ENCODE measurements around the gene CDK18.

The CDK18 gene

DNA sequence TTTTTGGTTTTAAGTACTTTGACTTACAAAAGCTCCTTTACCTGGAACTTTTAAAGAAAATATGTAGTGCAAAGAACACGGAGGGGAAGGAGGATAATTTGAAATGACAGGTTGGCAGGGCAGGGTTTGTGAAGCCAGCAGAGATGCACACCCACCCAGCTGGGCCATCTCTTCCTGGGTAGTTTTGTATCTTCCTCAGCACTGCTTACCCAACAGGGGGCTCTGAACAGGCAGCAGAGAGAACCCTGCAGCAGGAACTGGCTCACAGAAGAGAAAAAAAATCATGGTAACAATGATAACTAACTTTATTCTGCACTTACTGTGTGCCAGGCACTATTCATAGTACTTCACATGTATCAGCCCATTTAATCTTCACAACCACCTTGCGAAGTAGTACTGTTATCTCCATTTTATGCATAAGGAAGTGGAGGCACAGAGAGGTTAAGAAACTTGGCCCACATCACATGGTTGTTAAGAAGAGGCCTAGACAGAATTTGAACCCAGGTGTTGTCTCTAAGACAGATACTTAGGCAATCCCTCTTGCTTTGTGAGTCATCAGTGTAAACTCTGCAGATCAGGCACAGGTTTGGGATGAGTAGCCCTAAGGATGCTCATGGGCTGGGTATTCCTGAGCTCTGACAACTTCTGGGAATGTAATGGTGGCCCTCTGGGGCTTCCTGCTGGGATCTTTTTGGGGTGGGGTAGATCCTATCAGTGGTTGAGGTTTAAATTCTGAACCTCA lies 66.5 kb downstream of the CDK18 start:
- DNase-seq = no peak

GRCh38 chr1:205571747-205572146 lies 67.3 kb downstream of the CDK18 start:
- no peak for DNase-seq

DNA sequence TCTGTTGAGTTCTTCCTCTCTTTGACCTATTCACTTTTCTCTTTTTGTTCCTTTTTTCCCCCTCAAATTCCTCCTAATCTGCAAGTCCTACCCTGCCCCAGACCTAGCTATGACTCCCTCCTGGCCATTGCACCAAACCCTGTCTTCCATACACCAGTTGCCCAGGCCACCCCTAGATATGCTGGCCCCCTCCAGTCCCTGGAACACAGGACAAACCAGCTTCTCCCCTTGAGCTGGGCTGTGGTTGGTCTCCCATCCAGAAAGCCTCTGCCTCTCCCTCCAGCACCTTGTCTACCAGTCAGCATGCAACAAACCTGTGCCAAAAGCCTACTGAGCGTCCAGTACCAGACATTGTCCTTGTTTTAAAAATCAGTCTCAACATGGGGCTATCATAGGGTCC lies 68.0 kb downstream of the CDK18 start:
- no peak for DNase-seq

GRCh38 chr1:205575294-205575885 lies 70.9 kb downstream of the CDK18 start:
- no peak for DNase-seq

- DNase-seq = no peak
These were observed 71.5 kb downstream of the CDK18 start for GRCh38 chr1:205576011-205576410.

- DNase-seq = no peak
These were observed 72.6 kb downstream of the CDK18 start for GRCh38 chr1:205576805-205577761.

DNA sequence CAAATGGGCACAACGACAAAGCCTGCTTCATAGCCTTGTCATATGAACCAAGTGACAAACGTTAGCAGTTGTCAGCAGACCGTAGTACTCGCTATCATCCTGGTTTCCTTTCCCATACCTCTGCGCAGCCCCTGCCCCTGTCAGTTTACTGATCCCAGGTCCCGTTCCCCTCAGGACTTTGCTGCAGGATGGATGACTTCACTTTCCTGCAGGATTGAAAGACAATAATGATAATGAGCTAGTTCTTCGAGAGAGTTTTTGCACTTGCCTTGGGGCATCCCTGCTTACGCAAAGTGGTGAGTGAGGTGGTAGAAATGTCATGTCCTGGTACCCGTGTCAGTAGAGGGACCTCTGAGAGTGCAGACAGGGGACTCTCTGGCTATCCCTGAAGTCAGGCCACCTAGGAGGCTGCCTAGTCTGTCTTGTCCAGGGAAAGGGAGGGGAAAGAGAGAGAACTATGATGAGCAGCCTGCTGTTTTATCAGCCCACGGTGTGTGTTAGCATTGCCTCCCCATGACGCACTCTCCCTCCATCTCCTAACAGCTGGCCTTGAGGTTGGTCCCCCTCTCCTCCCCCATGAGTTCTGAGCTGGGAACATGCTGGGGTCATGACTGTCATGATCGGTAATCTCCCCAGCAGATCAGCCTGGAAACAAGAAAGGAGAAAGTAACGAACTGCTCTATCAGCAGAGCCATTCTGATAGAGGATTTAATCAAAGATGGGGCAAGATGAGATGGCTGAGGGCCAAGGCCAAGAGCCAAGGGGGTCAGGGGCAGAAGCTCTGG lies 73.6 kb downstream of the CDK18 start:
- no peak for DNase-seq

DNA sequence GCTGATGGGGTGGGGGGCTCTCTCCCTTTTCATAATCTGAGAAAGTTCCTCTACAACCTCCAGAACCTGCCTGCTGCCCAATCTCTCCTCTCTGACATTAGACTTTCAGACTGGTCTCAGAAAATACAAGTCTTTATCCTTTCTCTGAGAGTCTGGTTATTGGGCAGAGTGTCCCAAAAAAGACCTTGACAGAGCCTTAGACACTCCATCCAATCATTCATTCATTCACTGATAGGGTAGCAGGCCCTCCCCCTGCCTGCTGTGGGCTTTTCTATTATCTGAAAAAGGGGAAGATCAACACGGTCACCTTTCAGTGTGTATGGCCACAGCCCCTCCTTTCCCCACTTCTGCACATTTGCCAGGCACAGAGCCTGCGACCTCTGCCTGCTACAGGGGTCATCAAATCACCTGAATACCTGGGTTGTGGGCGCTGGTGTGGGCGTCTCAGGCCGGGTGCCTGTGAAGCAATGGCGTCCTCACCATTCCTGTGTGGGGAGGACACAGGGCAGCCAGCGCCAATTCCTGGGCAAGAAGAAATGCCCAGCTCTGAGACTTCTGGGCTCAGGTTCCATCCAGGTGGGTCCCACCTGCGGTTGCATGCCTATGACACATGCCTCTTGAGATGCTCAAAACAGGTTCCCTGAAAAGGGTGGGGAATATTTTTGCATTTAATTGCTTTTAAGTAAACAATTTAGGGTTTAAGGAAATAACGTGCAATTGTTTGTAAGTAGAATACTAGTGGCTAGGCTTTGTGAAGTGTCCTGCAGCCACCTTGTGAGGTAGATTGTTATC lies 74.5 kb downstream of the CDK18 start:
- DNase-seq = no peak

- no peak for DNase-seq
These were observed 75.2 kb downstream of the CDK18 start for GRCh38 chr1:205579711-205580110.

GRCh38 chr1:205580140-205580922 lies 75.9 kb downstream of the CDK18 start:
- no peak for DNase-seq

- no peak for DNase-seq
These were observed 76.4 kb downstream of the CDK18 start for GRCh38 chr1:205580923-205581180.

DNA sequence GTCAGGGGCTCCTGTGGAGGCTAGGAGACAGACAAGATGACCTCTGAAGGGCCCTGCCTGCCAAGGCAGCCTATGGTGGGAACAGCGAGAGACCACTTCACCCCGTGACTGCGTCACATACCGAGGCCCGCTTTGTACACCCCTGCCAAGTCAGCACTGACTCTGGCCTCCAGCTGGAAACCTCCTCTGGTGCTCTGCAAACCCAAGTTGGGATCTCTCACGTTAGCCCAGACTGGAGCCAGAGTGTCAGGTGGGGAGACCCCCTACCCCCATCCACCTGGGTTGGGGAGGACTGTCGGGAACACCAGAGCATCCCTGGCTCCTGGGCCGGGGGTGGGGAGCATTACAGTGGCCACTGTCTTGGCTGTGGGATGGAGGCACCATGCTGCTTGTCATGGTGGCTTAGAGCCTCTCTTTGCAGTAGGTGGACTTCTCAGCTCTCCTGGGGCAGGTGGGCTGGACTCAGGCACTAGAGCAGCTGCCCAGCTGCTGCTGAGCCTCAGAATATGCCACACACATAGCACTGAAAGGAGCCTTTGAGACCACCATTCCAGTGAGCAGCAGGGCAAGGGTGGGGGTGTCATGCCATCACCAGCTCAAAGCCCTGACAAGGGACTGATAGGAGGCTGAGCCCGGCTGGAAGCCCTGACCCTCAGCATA lies 77.0 kb downstream of the CDK18 start:
- no peak for DNase-seq

DNA sequence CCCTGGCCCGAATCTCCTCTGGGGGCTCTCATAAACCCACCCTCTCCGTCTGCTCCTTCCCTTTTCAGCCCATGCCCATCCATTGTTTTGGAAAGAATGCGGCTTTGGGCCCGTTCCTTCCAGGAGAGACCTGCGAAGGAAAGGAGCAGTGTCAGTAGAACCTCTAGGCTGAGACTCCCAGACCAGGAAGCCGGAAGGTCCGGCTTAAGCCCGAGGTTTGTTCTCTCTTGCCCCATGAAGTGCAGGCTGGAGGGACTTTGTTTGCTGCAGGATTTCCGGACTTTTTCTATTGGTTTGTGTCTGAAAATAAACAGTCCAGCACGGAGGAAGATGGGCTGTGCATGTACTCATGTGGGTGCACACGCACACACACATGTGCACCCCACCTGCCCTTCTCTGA lies 77.6 kb downstream of the CDK18 start:
- DNase-seq = no peak

Data from suppressor macrophage (primary cell).